Activated B cell treated with CpG ODN at 0.5 μM for 24 hours (primary cell): Measurements from ENCODE around the gene ERH. TPM values are rescaled to one million over a fixed set of nuclear protein-coding genes. Genes with fewer than 3 reads are reported as not detected.

Source experiments
- ATAC-seq: fragments of 200-7000 bp; cut with Tn5 transposase; one replicate; pipeline ENCODE4 v1.10.0; 2021; ENCODE audit warnings: low read depth, mild to moderate bottlenecking, moderate library complexity
- CTCF ChIA-PET: fragments of 350-600 bp; sonication (Branson Sonifier 250); formaldehyde crosslinking; loops from one replicate; lab custom pipeline; 2021; ENCODE audit warnings: antibody characterized with exemption; lab: Charles Lee
- POLR2A ChIA-PET: fragments of 350-600 bp; sonication (Branson Sonifier 250); formaldehyde crosslinking; loops from one replicate; lab custom pipeline; 2021; ENCODE audit warnings: antibody characterized with exemption; lab: Charles Lee
- DNase-seq: peaks from one replicate; pipeline ENCODE4 v3.0.0; 2022
- H3K27ac Mint-ChIP-seq: one replicate; pipeline ENCODE4 v1.8.0; 2020; ENCODE audit warnings: mixed read lengths
- H3K27me3 Mint-ChIP-seq: one replicate; pipeline ENCODE4 v1.8.0; 2021; ENCODE audit warnings: mixed read lengths
- H3K36me3 Mint-ChIP-seq: one replicate; pipeline ENCODE4 v1.8.0; 2021; ENCODE audit warnings: low read depth, mixed read lengths
- H3K4me1 Mint-ChIP-seq: one replicate; pipeline ENCODE4 v1.8.0; 2021; ENCODE audit warnings: mixed read lengths
- H3K4me3 Mint-ChIP-seq: one replicate; pipeline ENCODE4 v1.8.0; 2020; ENCODE audit warnings: mild to moderate bottlenecking, mixed read lengths
- H3K9me3 Mint-ChIP-seq: one replicate; pipeline ENCODE4 v1.8.0; 2020; ENCODE audit warnings: mixed read lengths
- CTCF ChIP-seq: fragments of 200-600 bp; IDR thresholded peaks from one replicate; pipeline ENCODE4 v1.8.0; 2022; ENCODE audit warnings: antibody characterized with exemption, mild to moderate bottlenecking
- intact Hi-C: fragments of 100-400 bp; cut with micrococcal nuclease; formaldehyde crosslinking; loops from one replicate; pipeline ENCODE4 v1.15.1; 2024
- total RNA-seq: library from RNA; stranded (reverse); gene quantifications from 2 replicates; pipeline ENCODE4 v1.2.3, GENCODE V29; 2022

Gene ERH
- total RNA-seq, 1 donor from 2014 or later = 273 TPM

DNA sequence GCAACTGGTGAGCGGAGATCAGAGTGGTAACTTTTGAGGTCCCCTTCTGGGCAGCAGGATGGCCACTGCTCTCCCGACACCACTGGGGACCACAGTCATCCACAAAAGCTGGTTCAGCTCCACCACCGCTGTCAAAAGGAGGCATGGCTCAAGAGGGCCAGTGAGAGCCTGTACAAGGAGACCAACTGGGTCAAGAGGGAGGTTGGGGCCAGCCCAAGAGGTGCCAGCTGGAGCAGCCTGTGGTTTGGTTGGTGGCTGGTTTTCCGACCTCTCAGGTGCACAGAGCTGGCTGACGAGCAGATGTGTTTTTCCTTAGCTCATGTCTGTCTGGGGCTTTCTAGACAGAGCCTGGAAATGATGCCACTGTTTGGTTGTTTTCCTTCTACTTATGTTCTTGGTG is 60.1 kb downstream of the ERH start:
- H3K4me3 Mint-ChIP-seq = no peak overlapping the region
- ChIA-PET POLR2A (interaction anchor here (1.3 kb wide), 1 partner anchor 60 kb away, joined by 3 read pairs; the partner anchor contains the start of genes ERH and SLC39A9), CTCF (no interaction called here)
- ATAC-seq (no peak), DNase-seq (no peak)
- H3K27ac Mint-ChIP-seq = no peak overlapping the region
- peaks cover 17% of the 10 kb centered on the region for H3K27me3 Mint-ChIP-seq
- no peak for TF ChIP-seq CTCF
- H3K4me1 Mint-ChIP-seq = peaks cover 2% of the 10 kb centered on the region
- H3K9me3 Mint-ChIP-seq = no peaks in the 10 kb centered on the region
- intact Hi-C loops = no loop called here
- H3K36me3 Mint-ChIP-seq = no peaks in the 10 kb centered on the region

GRCh38 chr14:69335371-69335771 is 62.7 kb downstream of the ERH start:
- DNase-seq (no peak), ATAC-seq (no peak)
- no peak for TF ChIP-seq CTCF
- no peak overlapping the region for H3K4me3 Mint-ChIP-seq
- ChIA-PET CTCF (no interaction called here), POLR2A (no interaction called here)
- H3K4me1 Mint-ChIP-seq = peaks cover 2% of the 10 kb centered on the region
- H3K9me3 Mint-ChIP-seq = no peaks in the 10 kb centered on the region
- H3K36me3 Mint-ChIP-seq = no peaks in the 10 kb centered on the region
- no peak overlapping the region for H3K27ac Mint-ChIP-seq
- intact Hi-C loops = no loop called here
- H3K27me3 Mint-ChIP-seq = peaks cover 12% of the 10 kb centered on the region

DNA sequence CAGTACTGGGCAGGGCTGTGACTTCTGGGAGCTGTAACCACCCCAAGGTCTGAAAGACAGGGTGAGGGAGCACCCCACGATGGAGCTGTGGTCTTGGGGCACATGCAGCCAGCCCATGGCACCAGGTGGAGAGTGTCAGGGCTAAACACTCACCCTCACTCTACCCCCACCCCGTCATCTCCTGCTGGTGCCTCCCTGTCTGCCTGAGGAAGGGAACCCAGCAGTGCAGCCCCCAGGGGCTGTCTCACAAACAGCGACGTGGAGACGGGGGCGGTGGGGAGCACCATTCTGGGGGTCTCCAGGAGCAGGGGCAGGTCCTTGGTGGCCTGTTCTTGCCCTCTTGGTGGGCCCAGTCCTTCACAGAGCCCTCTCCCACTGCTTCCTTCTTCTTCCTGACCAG is 63.5 kb downstream of the ERH start:
- intact Hi-C loops = no loop called here
- peaks cover 9% of the 10 kb centered on the region for H3K27me3 Mint-ChIP-seq
- ATAC-seq (no peak), DNase-seq (no peak)
- no peak overlapping the region for H3K27ac Mint-ChIP-seq
- TF ChIP-seq CTCF = no peak
- H3K4me1 Mint-ChIP-seq = peaks cover 2% of the 10 kb centered on the region
- H3K9me3 Mint-ChIP-seq = no peaks in the 10 kb centered on the region
- POLR2A ChIA-PET = no interaction called here
- H3K36me3 Mint-ChIP-seq = no peaks in the 10 kb centered on the region
- no peak overlapping the region for H3K4me3 Mint-ChIP-seq
- CTCF ChIA-PET = no interaction called here

GRCh38 chr14:69333791-69334337 is 64.2 kb downstream of the ERH start:
- Mint-ChIP-seq H3K4me1 (peaks cover 2% of the 10 kb centered on the region), H3K27me3 (peaks cover 6% of the 10 kb centered on the region), H3K27ac (no peak overlapping the region), H3K9me3 (no peaks in the 10 kb centered on the region), H3K36me3 (no peaks in the 10 kb centered on the region), H3K4me3 (no peak overlapping the region)
- ATAC-seq (no peak), DNase-seq (no peak)
- no peak for TF ChIP-seq CTCF
- POLR2A ChIA-PET = no interaction called here
- intact Hi-C loops = no loop called here
- CTCF ChIA-PET = no interaction called here

- no peaks in the 10 kb centered on the region for H3K9me3 Mint-ChIP-seq
- H3K27ac Mint-ChIP-seq = no peak overlapping the region
- DNase-seq = no peak
- POLR2A ChIA-PET = no interaction called here
- no peaks in the 10 kb centered on the region for H3K36me3 Mint-ChIP-seq
- H3K4me3 Mint-ChIP-seq = no peak overlapping the region
- peaks cover 6% of the 10 kb centered on the region for H3K27me3 Mint-ChIP-seq
- peaks cover 2% of the 10 kb centered on the region for H3K4me1 Mint-ChIP-seq
- no peak for ATAC-seq
- intact Hi-C loops = no loop called here
- no peak for TF ChIP-seq CTCF
- CTCF ChIA-PET = no interaction called here
Measured at GRCh38 chr14:69332782-69333395, 65.2 kb downstream of the ERH start.
